NCI-H1417 treated with DMSO at 0.1 percent for 48 hours (cell line): ENCODE results near the gene BSN.

Experiments
- DNase-seq: peaks from one replicate; lab custom pipeline; 2025; lab: John Stamatoyannopoulos, UW

The BSN gene

GRCh38 chr3:49553692-49554632, at the start of gene BSN:
TSS of gene BSN (plus strand) at chr3:49554477. CDS start at chr3:49554603, 126 bp downstream.
- DNase-seq = peak; percentile 55

DNA sequence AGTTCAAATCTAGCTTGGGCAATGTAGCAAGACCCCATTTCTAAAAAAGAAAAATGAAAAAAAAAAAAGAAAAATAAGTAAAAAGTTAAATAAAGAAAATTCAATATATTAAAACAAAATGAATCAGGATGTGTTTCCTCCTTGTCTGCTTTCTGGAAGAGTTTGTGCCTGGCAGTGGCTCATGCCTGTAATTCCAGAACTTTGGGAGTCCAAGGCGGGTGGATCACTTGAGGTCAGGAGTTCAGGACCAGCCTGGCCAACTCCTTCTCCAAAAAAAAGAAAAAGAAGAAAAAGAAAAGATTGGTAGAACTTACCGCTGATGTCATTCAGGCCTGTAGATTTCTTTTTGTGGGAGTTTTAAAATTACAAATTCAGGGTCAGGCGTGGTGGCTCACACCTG, 47.4 kb upstream of the BSN start:
- no peak for DNase-seq

DNA sequence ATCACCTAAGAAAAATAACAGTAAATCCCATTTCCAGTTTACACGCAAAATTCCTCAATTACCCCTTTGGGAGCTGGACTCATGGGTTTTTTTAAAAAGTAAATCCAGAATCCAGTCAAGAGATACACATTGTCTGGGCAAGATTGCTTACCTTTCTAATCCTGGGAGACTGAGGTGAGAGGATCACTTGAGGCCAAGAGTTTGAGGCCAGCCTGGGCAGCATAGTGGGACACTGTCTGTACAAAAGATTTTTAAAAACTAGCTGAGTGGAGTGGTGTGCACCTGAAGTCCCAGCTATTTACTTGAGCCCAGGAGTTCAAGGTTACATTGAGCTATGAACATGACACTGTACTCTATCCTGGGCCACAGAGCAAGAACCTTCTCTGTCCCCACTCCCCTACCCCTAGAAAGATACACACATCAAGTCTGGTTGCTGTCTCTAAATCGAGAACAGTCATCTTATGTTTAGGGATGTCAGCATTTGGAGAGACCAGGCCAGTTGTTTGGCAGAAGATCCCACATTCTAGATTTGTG, 45.2 kb upstream of the BSN start:
- no peak for DNase-seq

GRCh38 chr3:49511639-49512038, 42.6 kb upstream of the BSN start:
- no peak for DNase-seq

DNA sequence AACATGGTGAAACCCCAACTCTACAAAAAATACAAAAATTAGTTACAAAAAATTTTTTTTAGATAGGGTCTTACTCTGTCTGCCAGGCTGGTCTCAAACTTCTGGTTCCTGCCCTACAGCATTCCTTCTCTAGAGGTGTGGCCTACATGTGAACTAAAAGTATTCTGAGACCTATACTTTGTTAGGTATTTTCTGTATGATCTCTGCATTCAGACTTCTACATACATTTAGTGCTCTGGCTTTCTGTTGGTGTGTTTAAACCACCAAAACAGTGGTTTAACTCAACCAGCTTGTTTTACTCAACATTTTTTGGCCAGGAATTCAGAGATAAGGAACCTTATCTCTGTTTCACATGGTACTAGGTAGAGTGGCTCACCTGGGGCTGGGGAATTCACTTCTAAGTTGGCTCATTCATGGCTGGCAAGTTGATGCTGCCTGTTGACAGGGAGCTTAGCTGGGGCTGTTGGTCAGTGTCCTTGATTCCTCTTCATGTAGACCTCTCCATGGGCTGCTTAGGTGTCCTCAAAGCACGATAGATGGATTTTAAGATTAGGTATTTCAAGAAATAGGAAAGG, 41.4 kb upstream of the BSN start:
- no peak for DNase-seq

DNA sequence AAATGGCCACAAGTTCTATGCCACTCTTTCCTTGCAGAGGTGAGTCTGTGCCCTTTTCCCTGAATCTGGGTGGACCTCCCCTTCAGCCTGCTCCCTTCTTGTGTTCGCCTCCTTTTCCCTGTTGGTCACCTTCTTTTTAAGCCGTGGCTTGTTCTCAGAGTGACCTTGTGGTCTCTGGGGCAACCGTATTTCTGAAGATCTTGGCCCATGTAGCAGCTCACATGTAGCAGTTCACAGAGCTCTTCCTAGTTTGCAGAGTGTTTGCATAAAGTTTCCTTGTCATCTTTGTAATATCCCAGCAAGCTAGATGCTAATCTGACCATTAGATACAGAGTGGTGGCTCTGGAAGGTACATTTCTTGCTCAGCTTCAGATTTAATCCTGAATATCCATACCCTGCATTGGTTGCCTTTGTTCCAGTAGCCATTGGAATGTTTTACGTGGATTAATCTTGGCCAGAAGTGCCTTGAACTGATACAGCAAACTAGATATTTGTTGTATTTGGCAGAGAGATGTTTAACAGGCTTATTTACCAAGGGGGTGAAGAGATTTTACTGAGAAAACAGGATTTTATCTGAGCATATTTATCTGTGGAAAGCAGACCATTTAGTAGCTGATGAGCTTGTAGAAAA, 40.7 kb upstream of the BSN start:
- DNase-seq = no peak

DNA sequence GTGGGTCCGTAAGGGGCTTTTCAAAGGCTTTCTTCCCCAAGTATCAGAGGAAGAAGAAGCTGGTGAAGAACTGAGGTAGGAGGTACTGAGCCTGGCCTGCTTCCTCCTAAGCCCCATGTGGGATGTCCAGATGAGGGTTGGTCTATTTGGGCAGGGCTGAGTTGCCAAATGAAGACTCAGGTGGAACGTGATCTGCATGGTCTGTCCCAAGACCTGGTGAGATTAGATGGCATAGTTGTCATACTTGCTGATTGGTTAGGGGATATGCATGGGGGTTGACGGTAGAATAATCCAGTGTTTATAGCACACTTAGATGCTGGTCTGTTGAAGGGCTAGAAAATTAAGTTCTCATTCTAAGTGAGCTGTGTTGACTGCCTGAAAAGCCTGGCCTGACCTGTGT, 36.3 kb upstream of the BSN start:
- no peak for DNase-seq

DNA sequence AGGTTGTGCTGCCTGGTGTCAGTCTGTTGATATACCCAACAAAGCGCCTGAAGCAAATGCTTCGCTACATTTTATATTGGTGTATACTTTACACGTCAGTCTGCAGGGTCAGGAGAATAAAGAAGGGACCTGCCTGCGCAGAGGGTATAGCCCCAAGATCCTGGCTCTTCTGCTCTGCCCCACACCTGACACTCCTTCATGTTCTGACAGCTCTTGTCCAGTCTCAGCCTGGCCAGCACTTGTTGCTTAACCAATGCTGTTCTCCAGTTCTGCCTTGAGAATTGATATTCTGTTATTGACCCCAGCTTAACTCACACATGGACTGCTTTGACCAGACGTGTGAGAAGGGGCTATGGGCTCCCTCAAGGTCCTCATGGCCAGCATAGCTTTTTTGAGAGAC, 35.8 kb upstream of the BSN start:
- DNase-seq = no peak

- DNase-seq = no peak
These were observed 35.0 kb upstream of the BSN start for GRCh38 chr3:49519296-49519695.

GRCh38 chr3:49519916-49520385, 34.3 kb upstream of the BSN start:
- no peak for DNase-seq

DNA sequence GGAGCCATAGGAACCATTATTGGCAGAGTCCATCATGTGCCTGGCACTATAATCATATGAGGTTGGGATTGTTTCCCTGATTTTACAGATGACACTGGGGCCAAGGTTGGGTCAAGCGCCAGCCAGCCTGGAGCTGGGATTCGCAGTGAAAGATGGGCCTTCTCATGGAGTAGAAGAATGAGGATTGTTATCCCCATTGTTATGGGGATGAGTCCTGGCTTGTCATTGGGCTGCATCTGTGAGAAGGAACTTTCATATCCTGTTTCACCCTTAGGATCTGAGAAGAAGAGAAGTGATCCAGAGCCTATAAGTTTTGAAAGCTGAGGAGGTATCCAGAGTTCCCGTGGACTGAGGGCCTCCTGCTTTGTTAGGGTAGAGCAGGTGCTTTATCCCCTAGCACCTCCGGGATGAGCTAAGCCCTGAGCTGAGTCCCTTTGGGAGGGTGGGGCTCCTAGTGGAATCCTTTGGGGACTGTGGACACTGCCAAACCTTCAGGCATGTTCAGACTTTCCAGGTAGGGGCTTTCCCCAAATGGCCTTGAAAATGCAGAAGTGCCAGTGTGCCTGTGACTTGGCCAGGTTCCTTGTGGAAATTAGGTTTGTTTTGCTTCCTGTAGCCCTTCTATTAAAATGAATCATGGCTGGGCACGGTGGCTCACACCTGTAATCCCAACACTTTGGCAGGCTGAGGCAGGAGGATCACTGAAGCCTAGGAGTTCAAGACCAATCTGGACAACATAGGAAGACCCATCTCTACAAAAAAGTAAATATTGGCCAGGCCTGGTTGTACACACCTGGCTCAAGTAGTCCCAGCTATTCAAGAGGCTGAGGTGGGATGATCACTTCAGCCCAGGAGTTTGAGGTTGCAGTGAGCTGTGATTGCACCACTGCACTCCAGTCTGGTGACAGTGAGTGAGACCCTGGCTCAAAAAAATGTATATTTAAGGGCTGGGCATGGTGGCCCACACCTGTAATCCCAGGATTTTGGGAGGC, 30.2 kb upstream of the BSN start:
- no peak for DNase-seq

DNA sequence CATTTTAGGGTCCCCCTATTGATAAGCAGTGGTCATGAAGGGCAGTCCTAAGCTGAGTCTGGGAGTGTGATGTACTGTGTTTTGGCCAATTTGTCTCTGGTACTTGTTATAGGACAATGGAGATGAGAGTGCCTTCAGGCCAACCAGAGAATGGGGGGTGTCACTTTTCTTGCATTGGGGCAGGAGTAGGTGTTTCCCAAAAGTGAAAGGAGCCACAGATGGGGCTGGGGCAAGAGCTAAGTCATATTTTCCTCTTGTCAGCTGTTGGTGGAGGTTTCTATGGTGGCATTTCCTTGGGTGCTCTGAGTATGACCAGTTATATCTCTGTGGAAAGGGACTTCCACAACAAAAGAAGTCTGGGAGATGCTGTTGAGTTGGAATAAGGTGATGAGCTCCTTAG, 24.7 kb upstream of the BSN start:
- DNase-seq = no peak

DNA sequence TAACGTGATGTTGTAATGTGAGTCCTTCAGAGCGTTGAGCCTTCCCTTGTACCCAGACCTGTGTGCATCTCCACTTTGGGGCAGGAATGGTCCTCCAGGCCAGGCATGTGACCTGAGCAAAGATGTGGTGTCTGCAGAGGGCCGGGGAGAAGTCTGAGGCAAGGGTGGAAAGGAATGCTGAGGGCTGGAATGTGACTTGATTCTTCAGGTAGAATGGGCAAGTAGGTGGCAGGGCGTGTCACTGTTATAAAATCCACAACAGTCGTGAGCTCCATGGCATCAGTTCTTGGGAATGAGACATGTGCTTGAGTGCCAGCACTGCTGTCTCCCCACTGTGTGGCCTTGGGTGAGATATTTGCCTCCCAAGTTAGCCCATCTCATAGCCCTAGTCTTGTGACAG, 24.0 kb upstream of the BSN start:
- DNase-seq = no peak

GRCh38 chr3:49530701-49531100, 23.6 kb upstream of the BSN start:
- DNase-seq = no peak

DNA sequence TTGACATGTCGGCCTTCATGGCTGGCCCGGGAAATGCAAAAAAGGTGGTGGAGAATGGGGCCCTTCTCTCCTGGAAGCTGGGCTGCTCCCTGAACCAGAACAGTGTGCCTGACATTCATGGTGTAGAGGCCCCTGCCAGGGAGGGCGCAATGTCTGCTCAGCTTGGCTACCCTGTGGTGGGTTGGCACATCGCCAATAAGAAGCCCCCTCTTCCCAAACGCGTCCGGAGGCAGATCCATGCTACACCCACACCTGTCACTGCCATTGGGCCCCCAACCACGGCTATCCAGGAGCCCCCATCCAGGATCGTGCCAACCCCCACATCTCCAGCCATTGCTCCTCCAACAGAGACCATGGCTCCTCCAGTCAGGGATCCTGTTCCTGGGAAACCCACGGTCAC, 23.1 kb upstream of the BSN start:
- DNase-seq = no peak

GRCh38 chr3:49531715-49532114, 22.6 kb upstream of the BSN start:
- DNase-seq = no peak

DNA sequence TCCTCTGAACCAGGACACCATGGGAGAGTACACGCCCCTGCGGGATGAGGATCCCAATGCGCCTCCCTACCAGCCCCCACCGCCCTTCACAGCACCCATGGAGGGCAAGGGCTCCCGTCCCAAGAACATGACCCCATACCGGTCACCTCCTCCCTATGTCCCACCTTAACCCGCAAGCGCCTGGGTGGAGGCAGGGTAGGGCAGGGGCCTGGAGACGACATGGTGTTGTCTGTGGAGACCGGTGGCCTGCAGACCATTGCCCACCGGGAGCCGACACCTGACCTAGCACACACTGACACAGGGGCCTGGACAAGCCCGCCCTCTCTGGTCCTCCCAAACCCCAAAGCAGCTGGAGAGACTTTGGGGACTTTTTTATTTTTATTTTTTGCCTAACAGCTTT, 21.2 kb upstream of the BSN start:
- no peak for DNase-seq

DNA sequence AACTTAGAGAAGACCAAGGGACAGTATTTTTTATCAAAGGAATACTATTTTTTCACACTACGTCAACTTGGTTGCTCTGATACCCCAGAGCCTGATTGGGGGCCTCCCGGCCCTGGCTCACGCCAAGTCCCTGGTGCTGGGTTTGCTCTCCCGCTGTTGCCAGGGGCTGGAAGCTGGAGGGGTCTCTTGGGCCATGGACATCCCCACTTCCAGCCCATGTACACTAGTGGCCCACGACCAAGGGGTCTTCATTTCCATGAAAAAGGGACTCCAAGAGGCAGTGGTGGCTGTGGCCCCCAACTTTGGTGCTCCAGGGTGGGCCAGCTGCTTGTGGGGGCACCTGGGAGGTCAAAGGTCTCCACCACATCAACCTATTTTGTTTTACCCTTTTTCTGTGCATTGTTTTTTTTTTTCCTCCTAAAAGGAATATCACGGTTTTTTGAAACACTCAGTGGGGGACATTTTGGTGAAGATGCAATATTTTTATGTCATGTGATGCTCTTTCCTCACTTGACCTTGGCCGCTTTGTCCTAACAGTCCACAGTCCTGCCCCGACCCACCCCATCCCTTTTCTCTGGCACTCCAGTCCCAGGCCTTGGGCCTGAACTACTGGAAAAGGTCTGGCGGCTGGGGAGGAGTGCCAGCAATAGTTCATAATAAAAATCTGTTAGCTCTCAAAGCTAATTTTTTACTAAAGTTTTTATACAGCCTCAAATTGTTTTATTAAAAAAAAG, 20.3 kb upstream of the BSN start:
- no peak for DNase-seq

DNA sequence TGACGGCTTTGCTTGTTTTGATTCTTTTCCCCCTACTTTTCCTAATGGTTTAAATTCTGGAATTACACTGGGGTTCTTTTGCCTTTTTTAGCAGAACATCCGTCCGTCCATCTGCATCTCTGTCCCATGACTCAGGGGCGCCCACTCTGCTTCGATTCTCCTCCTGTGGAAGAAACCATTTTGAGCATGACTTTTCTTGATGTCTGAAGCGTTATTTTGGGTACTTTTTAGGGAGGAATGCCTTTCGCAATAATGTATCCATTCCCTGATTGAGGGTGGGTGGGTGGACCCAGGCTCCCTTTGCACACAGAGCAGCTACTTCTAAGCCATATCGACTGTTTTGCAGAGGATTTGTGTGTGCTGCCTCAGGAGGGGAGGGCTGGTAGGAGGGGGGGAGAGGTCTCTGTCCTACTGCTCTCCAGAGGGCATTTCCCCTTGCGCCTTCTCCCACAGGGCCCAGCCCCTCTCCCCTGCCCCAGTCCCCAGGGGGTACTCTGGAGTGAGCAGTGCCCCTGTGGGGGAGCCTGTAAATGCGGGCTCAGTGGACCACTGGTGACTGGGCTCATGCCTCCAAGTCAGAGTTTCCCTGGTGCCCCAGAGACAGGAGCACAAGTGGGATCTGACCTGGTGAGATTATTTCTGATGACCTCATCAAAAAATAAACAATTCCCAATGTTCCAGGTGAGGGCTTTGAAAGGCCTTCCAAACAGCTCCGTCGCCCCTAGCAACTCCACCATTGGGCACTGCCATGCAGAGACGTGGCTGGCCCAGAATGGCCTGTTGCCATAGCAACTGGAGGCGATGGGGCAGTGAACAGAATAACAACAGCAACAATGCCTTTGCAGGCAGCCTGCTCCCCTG, 19.5 kb upstream of the BSN start:
- peak; percentile 78 for DNase-seq
